ENCODE measurements around the gene PTPRG.
"Not testable (repeated sequence)": the region's sequence is repeated elsewhere in the genome, so short reads cannot be mapped to it uniquely, and the experiment has no call there.

Gene PTPRG

DNA sequence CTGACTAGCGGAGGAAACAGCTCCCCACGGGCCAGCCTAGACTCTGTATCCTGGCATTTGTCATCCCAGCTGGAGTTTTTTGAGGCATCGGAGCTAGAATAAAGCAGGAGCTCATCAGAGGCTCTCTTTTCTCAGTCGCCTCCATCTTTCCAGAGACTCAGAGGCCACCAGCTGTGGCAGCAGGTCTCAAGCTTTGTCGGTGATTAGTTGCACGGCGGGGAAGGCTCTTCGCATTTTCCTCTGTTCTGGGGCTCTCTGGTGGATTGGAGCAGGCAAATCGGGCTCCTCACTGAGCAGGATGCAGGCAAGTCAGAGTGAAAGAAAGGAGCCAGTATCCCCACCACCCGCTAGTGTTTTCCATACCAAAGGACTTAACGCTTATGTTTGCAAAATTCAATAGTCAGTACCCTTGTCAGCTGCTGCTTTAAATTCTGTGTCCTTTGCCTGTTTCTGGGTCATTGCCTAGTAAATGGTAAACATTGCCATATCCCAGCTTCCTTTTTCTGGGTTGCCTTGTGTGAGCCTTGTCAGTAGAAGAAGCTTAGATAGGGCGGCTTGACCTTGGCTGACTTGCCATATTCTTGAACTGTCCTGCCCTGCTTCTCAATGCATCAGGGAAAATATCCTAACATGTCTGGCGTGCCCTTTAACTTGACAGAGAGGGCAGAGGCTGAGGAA lies 127.1 kb downstream of the PTPRG start:
- DNase-seq: no peak

DNA sequence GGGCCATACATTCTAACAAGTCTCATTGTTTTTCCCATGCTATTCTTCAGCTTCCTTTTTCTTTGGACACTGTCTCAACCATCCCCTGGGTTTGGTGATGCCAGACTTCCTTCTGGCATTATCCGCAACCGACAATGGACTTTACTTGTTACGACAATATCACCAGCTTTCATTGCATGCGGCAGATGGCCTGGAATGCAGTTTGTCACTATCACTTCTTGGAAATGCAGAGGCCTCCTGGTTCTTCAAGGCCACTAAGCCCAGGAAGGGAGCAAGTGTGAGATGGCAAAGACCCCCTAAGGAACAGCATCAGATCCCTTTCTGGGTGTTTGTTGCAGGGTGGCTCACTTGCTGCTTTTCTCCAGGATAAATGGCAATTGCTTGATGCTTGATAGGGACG lies 128.6 kb downstream of the PTPRG start:
- no peak for DNase-seq

DNA sequence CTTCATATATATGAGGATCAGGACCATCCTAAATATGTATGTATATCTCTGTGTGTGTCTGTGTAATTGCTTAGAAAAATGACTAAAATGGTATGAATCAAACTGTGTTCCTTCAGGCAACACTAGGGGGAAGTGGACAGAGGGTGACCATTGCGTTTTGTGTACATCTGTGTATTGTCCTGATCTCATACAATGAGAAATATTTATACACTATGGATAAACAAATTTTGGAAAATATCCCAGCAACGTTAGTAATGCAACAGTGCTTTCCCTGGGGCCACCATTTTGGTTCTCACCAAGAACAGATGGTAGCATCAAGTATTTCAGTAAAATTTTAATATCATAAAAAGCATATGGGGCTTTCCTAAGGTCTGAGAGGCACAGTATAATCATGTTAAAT lies 130.1 kb downstream of the PTPRG start:
- no peak for DNase-seq

DNA sequence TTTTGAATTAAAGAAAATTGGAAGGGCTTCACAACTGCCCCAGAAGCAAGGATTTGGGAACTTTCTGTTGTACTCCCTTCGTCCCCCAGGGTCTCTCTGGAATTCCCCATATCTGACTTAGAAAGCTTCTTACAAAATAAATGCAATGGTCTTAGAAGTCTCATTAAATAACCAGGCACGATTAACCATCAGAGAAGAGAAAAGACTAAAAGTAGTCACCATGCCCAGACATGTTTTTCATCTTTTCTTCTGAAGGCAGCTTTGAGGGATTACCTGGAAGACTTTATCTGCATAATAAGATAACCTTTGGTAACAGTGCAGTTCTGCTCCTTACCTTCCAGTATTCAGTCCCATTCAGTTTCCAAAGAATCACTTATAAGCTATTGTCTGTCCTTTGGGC lies 135.9 kb downstream of the PTPRG start:
- no peak for DNase-seq

DNA sequence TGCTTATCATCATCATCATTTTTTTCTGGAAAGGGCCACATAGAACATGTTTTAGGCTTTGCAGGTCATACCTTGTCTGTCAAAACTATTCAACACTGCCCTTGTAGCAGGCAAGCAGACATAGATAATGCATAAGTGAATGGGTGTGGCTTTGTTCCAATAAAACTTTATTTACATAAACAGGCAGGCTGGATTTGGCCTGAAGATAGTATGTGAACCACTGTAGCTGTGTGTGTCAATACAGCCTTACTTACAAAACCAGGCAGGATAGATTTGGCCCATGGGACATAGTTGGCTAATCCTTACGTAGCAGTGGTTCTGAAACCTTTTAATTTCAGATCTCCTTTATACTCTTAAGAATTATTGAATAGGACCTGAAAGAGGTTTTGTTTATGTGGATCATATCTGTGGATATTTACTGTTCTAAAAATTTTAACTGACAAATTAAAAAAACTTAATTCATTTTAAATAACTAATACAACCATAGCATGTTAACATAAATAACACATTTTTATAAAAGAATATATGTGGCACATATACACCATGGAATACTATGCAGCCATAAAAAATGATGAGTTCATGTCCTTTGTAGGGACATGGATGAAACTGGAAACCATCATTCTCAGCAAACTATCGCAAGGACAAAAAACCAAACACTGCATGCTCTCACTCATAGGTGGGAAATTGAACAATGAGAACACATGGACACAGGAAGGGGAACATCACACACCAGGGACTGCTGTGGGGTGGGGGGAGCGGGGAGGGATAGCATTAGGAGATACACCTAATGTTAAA lies 137.1 kb downstream of the PTPRG start:
- DNase-seq: not testable (repeated sequence)

DNA sequence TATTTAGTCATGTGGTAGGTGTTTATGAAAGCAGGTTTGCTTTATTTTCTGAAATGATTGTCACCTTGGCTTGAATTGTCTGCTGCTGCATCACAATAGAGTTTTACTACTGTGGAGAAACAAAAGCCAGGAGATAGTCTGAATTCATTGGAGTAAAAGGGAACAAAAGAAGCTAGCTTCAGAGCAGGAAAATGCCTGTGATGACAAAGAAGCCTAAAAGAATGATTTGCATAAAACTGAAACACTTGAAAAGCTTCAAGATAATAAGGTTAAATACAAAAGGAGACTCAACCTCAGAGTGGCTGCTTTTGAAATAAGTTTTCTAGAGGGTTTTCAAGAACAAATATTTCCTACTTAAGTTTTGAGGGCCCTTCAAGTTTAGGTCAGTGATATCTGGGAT lies 138.3 kb downstream of the PTPRG start:
- no peak for DNase-seq

DNA sequence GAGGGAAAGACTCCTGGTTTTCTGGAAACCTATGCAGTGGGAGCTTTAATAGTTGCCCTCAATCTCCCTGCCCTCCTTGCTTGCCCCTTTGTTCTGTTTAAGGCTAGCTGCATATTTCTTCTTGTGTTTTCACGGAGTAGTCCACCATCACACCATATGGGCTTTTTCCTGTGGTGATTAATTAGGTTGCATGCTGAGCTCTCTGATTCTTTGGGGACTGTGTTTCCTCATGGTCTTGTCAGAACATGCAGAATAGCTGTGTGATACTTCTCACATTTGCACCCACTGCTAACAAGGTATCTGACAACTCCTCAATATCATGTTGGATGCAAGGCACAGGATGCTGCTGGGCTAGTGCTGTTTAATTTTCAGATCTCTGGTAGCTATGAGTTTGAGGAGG lies 139.6 kb downstream of the PTPRG start:
- no peak for DNase-seq

DNA sequence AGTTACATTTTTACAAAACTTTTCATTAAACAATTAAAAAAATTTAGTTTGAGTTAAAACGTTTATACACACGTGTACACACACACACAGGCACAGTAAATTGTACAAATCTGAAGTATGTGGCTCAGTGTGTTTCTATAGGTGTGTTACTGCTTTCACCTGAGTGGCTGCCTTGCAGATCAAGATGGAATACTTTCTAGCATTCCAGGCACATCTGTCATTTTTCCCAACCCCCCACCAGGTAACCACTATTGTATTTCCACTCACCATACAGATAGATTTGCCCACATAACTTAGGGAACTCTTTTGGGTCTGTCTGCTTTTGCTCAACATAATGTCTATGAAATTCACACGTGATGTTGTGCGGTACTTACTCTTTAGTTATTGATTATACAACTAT lies 141.1 kb downstream of the PTPRG start:
- DNase-seq: no peak

DNA sequence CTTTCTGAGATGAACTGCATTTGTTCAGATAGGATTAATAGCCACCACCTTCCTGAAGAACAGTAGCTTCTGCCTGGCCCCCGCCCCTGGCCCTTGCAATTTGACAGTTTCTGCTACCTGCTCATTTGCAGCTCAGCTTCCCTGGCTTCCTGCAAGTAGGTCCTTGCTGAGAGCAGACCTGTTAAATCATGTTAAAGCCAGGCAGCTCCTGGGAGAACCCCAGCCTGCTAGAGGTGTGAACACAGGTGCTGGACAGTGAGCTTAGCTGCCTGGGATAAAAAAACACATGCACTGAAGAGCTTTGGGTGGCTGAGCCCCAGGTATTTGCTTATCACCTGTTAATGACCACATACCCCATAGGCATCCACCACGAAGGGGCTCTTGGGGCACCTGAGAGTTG lies 143.4 kb downstream of the PTPRG start:
- no peak for DNase-seq

DNA sequence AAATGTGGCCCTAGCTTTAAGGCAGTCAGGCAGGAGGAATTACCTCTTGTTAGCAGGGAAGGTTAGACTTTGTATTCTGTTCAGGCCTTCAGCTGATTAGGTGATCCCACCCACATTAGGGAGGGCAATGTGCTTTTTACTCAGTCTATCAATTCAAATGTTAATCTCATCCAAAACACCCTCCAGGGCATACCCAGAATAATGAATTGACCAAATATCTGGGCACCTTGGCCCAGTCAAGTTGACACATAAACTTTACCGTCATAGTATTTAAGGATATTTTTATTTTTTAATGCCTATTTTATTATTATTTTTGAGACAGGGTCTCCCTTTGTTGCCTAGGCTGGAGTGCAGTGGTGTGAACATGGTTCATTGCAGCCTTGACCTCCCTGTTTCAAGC lies 146.1 kb downstream of the PTPRG start:
- no peak for DNase-seq

DNA sequence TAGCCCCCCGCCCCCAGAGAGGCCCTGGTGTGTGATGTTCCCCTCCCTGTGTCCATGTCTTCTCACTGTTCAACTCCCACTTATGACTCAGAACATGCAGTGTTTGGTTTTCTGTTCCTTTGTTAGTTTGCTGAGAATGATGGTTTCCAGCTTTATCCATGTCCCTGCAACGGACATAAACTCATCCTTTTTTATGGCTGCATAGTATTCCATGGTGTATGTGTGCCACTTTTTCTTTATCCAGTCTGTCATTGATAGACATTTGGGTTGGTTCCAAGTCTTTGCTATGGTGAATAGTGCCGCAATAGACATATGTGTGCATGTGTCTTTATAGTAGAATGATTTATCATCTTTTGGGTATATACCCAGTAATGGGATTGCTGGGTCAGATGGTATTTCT lies 149.5 kb downstream of the PTPRG start:
- not testable (repeated sequence) for DNase-seq

DNA sequence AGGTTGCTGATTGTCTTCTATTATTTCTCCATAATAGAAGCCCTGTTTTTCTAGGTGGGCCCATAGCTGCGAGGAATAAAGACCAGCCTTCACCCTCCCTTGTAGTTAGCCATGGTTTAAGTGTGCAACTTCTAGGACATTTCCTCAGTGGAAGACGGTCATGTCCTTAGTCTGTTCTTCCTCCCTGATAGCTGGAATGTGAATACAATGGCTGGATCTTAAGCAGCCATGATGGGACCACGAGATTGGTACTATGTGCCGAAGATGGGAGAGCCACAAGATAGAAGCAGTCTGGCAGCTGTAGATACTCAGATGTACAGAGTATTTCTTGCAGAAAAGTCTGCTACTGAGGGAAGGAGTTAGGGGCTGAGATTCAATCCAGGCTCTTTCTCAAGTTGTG lies 152.9 kb downstream of the PTPRG start:
- no peak for DNase-seq

DNA sequence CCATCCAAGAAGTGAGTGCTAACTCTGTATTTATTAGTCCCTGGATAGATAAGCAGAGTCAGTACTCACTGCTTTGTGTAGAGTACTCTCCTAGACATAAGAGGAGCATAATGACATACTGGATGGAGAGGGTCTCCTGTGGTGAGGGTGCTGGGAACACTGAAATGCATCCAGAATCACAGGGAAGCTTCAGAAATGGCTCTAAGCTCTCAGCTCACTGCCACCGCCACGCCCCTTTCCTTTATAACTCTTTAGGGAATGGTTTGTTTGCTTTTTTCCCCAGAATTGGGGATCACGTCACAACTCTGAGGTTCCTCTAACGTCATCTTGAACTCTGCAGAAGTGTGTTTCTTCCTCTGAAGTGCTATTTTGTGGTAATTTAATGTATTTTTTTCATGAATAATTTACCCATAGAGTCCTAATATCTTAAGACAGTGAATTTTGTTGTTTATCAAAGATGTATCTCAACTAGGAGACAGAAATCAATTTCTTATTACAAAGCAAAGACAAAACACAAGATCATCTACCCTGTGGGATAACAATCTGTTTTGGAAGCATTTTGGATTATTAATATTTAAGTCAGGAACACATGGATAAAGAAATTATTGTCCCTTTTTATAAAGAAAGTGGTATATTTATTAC lies 154.6 kb downstream of the PTPRG start:
- no peak for DNase-seq

DNA sequence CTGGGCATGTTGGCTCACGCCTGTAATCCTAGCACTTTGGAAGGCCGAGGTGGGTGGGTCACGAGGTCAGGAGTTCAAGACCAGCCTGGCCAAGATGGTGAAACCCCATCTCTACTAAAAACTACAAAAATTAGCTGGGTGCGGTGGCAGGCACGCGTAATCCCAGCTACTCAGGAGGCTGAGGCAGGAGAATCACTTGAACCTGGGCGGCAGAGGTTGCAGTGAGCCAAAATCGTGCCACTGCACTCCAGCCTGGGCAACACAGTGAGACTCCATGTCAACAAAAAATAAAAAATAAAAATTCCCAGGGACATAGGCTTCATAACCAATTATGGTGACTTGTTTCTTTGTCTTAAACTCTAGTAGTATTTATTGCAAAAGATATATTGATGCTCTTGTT lies 155.3 kb downstream of the PTPRG start:
- not testable (repeated sequence) for DNase-seq

DNA sequence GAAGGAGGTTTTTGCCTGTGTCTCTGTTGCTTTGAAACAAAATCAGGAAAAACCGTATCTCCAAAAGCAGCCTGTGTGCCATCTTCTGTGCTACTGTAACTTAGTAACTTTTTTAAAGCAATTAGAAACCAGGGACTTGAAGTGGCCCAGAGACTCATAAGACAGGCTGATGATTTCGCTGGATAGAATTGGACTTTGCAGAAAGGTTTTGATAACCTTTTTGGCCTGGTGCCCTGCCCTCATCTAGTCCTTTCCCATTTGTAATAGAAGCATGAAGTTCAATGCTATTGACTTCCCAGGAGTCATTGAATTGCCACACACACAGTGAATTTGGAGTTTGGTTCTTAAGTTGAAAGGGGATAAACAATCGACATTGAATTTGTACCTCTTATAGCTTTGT lies 157.2 kb downstream of the PTPRG start:
- no peak for DNase-seq

DNA sequence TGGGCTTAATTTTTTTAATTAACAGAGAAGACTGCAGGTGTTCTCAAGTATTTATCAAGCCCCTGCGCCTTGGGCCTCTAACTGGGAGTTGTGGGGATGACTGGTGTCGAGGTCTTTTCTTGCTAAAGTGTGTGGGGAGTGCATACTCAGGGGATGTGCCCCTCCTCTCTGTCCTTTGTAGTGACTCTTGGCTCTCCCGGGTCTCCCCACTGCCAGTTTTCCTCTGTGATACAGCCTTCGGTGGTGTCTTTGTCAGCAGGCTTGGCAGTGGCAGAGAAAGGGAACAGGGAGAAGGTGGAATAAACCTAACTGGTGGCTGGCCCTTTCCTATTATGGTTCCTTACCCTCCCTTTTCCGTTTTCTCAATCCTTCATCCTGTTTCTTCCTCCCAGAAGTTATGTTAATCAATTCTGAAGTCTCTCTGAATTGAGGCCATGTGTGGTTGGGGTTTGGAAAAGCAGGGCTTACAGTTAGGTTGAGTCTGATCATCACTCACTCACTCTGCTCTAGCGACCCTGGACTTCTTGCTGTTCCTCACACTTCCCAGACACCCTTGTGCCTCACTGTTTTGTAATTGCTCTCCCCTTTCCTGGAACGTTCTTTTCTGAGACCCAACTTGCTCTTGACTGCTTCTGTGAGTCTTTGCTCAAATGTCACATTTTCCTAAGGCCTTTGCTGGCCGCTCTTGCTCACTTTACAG lies 158.1 kb downstream of the PTPRG start:
- DNase-seq: no peak

DNA sequence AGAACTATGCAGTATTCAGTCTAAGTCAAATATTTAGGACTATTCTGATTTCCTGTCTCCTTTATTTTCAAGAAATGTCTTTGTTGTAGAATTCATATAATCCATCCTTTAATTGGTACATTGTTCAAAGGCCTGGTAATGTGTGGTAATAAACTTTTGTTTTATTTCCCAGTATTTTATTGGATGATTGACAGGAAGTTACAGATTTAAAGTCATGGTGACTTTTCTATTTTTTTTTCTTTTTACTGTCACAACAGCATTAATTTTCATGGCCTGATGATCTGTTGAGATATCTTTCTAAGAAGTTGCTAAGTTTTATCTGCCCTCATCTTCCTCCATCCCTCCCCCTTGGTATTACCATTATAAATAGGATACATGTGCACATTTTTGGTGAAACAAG lies 161.7 kb downstream of the PTPRG start:
- no peak for DNase-seq

DNA sequence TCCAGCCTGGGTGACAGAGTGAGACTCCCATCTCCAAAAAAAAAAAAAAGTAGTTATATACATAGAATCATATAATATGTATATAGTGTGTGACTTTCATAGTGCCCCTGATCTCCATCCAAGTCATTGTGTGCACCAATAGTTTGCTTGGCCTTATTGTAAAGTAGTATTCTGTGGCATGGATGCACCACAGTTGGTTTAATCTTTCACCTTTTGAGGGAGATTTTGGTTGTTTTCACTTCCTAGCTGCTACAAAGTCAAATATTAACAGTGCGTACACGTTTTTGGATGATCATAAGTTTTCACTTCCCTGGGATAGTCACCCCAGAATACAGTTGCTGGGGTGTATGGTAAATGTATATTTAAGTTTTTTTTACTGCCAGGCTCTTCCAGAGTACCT lies 162.8 kb downstream of the PTPRG start:
- DNase-seq: no peak

DNA sequence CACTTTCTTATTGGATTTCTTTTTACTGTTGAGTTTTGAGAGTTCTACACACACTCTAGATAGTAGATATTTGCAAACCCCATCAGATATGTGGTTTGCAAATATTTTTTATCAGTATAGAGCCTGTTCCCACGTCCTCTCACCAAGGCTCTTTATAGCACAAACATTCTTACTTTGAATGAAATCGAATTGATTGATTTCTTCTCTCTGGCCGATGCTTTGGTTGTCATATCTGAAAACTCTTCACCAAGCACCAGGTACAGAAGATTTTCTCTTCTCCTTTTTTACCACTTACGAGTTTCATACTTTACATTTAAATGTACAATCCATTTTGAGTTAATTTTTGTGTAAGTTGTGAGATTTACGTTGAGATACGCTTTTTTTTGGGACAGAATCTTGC lies 163.4 kb downstream of the PTPRG start:
- DNase-seq: no peak

DNA sequence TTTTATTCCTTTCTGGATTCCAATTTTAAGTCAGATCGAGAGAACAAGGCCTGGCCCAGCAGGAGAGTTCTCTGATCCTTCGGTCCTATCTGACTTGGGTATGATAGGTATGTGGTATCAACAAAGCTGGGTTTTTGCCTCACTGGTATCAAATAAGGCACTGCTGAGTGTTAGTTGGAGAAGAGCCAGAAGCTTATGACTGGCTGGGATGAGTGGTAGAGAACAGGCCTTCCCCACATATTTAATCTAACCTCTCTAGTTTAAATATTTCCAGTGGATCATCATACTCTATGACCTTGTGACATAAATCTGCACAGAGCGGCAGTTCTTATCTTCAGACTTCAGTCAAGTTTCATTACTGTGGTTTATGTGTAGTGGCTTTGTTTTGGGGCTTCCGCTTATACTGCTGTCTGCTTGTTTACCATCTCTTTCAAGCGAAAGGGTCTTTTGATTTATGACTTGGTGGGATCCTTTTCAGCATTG lies 164.5 kb downstream of the PTPRG start:
- DNase-seq: no peak

DNA sequence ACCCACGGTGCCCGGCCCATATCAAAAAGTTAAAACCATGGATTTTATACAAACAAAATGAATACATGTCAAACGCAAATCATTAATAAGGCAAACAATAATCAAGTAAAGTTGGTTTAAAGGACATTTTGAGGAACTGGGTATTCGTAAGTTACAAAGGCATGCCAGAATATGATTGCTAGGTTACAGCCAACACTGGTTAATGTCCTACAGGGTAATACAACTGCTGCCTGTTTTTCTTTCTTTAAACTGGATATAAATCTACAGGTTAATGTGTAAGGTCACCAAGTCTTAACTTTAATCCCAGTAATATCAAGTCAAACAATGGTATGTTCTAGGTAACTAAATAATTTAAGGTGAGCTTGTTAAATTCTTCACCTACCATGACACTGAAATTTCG lies 166.1 kb downstream of the PTPRG start:
- no peak for DNase-seq

DNA sequence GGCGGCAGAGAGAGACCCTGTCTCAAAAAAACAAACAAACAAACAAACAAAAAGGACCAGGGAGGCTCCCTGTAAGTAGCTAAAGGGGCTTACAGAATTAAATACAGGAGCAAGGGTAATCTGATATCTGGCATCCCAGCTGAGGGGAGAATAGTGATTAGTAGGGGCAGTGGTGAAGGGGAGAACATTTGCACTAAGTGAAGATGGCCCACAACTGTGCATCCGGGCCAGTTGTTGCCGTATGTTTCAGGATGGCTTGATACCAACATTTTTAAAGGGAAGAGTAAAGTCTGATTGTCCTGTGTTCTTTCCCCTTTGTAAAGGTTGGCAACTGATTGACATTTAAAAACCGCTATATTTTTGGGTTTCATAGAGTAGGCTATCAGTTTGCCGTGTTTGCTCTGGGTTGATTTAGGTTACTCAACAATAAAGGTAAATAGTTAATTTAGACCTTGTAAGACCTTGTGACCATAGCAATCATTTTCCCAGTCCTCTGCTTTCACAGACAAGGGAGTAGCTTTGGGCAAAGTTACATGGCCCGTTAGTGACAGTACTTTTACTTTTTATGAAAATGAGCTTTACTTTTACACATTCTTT lies 167.8 kb downstream of the PTPRG start:
- no peak for DNase-seq

DNA sequence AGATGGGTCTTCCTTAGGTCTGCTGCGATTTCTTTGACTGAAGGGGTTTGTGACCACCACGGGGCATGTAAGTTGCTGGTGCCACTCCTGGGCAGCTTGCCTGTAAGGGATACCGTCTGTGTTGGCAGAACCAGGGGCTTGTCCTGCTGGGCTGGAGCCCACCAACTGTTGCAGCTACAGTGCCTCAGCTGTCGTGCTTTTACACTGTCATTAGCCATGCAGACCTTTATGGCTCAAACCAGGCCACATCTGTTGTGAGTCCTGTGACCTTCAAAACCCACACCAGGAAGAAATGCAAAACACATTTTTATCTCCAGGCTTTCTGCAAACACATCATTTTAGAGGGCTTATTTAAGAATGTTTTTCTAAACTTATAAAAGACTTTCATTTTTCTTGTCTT lies 168.7 kb downstream of the PTPRG start:
- no peak for DNase-seq
